Stimulated activated CD8-positive, alpha-beta memory T cell treated with anti-CD3 and anti-CD28 coated beads, Interleukin-12 subunit alpha, Interleukin-12 subunit beta, amount 100 ng/mL, for 4 hours (primary cell): ENCODE measurements around the gene MYBPC3.
"Not testable (repeated sequence)": the region's sequence is repeated elsewhere in the genome, so short reads cannot be mapped to it uniquely, and the experiment has no call there.

ENCODE experiments used
- DNase-seq: peaks from one replicate; pipeline ENCODE4 v3.0.0-alpha.2; 2020; ENCODE audit warnings: low read depth

Gene MYBPC3

DNA sequence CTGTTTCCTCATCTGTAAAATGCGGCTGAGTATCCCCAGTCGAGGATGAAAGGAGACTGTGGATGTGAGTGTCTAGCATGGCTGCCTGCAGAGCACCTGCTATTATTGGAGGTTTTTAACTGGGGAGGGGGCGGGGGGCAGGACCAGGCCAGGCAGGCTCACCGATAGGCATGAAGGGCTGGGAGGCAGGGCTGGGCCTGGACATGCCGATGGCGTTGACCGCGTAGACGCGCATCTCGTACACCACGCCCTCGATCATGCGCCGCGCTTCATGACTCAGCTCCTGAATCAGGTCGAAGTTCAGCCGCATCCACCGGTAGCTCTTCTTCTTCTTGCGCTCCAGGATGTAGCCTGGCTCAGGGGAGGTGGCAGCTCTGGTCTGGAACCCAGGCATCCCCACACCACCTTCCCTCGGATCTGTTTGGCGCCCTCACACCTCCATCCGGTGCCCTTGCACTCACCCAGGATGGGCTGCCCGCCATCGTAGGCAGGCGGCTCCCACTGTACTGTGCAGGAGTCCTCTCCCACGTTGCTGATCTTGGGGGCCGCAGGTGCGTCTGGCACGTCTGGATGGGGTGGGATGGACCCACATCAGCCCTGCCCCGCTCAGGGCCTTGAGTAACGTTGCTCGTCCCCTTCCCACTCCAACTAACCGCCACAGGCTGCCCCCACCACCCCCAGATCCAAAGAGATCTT, 15.1 kb downstream of the MYBPC3 start:
- no peak for DNase-seq

DNA sequence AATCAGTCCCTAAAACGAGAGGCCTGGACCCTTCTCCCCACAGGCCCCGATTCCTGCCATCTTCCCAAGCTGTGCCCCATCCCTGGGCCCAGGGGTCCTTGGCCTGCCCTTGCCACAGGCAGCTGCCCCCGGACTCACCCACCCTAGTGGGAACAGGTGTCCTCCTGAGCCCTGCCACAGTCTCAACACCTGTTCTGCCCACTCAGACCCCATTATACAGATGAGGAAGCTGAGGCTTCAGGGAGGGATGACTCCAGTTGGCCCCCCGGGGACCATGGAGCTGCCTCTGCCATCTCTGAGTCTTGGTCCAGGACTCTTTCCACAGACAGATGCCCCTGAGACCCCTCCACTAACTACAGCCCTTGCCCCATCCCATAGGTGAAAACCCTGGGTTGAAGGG, 15.9 kb downstream of the MYBPC3 start:
- no peak for DNase-seq

DNA sequence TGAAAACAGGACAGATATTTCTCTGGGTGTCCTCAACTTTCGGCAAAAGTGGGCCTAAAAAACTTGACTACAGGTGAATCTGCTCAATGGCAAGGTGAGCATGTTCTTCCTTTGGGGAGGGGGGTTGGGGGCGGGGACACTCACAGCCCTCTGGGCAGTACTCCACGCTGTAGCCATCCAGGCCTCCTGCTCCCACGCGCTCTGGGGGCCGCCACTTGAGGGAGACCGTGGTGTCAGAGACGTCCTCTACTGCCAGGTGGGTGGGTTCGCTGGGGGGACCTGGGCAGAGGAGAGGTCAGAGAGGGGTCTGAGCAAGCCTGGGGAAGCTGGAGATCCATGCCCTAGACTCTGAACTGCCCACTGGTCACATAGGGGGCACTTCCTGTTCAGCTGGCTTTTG, 16.8 kb downstream of the MYBPC3 start:
- DNase-seq = no peak

DNA sequence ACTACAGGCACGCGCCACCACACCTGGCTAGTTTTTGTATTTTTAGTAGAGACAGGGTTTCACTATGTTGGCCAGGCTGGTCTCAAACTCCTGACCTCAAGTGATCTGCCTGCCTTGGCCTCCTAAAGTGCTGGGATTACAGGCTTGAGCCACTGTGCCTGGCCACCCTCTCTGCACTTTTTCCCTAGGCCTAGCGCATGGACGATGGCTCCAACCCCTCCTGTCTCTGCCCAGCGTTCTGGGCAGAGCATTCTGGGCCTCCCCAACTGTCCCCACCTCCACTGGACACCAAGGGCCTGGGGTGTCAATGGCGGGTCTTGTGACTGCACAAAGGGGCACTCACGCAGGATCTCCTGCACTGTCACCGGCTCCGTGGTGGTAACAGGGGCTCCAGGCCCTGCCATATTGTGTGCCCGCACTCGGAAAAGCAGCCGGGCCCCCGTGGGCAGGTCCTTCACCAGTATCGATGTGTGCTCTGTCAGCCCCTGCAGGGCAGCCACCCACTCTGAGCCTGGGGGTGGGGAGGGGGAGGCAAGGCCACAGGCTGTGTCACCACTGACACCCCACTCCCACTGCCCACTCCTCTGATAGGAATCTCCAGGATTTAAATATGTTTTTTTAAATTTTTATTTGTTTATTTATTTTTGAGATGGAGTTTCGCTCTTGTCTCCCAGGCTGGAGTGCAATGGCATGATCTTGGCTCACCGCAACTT, 17.6 kb downstream of the MYBPC3 start:
- not testable (repeated sequence) for DNase-seq

DNA sequence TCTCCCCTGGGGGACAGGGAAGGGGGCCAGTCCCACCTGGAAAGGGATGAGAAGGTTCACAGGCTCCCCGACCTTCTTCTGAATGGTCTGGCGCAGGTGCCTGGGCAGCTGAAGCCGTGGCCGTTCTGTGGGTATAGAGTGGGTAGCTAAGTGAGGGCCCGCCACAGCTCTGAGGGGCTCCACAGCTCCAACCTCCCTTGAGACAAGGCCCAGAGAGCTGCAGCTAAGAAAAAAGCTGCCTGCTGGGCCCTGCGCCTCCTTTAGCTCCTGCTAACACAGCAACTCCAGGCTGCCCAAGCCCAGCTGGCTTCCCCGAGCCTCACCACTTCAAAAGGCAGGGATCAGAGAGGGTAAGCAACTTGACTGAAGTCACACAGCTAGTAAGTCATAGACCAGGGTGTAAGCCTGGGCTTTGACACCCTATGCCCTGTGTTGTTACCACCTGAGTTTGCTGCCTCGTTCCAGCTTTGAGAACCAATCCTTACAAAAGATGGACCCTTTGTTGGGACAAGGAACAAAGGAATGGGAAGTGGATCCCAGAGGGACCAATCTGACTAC, 18.5 kb downstream of the MYBPC3 start:
- DNase-seq = no peak

DNA sequence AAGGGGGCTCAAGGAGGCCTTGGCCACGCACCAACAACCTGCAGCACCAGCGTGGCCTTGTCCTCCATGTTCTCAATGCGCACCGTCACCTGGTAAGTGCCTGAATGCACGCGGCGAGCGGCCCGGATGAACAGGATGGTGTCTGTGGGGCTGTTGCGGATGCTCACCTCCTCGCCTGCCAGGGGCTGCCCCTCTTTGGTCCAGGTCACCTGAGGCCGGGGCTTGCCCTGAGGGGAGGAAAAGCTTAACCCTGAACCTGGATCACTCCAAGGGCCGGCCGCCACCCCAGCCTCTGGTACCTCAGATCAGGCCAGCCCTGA, 19.0 kb downstream of the MYBPC3 start:
- DNase-seq = no peak

DNA sequence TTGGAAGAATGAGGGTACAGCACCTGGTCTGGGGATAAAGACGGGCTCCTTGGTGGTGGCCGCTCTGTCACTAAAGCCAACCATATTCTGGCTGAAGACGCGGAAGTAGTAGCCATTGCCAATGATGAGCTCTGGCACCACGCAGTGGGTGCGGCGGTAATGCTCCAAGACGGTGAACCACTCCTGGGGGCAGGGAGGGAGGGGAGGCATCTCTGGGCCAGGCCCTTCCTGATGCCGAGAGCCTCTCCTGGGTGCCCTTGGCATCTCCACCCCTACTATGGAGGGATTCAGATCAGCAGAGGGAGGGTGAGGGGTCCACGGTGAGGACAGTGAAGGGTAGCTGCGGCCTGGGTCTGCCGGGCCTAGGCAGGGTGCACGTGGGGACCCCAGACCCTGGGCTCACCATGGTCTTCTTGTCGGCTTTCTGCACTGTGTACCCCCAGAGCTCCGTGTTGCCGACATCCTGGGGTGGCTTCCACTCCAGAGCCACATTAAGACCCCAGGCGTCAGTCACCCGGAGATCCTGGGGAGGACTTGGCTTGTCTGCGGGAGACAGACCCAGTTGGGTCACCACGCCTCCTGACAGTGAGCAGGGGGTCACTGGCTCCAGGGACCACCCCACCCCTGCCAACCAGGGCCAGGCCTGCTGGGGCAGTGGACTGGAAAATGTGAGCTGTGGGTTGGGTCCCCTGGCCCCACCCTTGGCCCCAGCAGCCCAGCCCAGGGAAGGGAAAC, 19.5 kb downstream of the MYBPC3 start:
- no peak for DNase-seq

DNA sequence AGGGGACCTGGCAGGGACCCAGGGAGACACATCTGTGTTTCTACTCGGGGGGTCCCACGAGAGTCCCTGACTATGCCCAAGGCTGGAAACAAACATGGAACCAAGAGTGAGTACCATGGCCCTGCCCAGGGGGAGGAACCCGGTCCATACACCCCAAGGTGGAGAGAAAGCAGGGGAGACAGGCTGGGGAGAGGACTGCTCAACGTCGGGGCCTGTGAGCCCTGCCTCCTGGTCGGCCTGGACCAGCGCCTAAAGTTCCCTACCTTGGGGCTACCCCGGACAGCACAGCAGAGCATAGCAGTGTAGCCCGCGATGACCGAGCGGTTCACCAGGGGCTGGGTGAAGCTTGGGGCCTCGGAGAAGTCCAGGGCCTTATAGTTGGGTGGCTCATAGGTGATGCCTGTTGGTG, 20.2 kb downstream of the MYBPC3 start:
- DNase-seq = no peak

DNA sequence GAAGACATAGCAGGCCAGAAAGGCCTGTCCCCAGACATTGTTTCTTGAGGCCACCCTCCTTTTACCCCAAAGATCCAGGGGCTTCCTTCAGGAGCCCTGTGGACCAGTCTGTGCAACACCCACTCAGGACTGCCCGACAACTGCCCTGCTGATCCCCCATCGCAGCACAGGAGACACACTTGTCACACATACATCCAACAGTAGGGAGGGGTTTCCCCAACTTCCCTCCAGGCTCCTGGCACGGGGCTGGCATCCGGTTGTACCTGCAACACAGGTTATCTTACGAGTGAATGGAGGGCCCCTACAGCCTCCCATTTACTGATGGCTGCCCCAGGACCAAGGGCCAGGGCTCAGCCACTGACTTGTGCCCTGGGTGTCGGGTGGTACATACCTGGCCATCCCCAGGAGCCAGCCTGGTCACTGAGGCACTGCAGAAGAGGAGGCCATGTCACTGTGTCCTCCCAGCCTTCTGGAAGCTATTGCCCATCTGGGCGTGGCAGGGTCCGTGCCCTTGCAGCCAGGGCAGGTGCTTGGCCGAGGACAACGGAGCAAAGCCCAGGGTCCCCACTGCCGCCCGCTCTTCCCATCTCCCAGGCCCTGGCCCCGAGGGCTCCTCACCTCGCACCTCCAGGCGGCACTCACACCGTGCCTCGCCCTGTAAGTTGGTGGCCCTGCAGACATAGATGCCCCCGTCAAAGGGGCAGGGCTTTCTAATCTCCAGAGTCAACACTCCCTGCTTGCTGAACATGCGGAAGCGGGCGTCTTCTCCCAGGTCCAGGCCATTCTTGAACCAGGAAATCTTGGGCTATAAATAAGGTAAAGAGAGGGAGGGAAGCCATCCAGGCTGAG, 20.8 kb downstream of the MYBPC3 start:
- DNase-seq = no peak

DNA sequence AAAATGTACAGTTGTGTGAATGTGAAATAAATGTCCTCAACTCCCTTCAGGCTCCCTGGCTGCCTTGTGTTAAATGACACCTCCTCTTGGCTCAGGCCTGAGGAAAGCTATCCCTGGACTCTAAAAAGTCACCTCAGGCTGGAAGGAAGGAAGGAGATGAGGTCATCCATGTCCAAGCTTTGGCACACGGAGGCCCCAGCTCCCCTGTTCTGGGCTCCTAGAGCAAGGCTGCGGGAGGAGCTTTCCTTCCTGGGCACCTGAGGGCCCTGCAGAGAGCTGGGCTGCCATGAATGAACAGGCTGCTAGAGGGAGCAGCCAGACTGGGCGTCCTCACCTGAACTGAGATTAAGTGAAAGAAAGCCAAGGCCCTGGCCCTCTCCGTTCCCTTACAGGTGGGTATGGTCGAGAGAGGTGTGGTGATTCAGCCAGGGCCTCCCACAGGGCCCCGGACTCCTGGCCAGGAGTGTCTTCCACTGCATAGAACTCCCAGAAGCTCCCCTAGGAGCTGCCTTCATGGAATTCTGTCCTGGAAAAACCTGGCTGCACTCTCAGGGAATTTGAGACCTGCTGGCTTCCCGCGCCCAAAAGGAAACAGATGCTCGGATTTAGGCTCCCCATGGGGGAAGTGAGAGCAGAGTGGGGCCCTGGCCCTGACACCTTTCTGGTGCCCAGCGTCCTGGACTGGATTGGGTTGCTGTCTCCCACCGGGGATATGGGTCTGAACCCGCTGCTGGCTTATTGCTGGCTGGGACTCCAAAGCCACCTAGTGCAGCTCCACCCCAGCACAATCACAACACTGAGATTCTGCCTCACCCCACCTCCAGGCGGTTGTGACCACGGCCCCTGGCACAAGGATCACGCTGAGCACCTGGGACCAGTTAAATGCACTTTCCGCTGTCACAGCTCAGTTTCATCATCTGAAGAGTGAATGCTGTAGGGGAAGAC, 22.2 kb downstream of the MYBPC3 start:
- DNase-seq = no peak

DNA sequence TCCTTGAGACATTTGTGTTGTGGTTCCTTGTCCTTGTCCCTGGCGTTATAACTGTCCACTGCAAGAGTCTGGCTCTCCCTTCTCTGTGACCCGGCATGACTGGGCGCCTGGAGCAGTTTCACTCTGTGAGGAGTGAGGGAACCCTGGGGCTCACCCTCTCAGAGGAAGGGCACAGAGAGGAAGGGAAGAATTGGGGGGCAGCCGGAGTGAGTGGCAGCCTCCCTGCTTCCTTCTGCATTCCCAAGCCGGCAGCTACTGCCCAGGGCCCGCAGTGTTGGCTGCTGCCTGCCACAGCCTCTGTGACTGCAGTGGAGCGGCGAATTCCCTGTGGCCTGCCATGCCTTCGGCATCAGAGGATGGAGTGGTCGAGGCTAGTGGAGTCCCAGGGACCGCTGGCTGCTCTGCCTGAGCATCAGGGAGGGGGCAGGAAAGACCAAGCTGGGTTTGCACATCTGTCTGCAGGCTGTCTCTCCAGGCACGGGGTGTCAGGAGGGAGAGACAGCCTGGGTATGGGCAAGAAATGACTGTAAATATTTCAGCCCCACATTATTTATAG, 23.0 kb downstream of the MYBPC3 start:
- no peak for DNase-seq

DNA sequence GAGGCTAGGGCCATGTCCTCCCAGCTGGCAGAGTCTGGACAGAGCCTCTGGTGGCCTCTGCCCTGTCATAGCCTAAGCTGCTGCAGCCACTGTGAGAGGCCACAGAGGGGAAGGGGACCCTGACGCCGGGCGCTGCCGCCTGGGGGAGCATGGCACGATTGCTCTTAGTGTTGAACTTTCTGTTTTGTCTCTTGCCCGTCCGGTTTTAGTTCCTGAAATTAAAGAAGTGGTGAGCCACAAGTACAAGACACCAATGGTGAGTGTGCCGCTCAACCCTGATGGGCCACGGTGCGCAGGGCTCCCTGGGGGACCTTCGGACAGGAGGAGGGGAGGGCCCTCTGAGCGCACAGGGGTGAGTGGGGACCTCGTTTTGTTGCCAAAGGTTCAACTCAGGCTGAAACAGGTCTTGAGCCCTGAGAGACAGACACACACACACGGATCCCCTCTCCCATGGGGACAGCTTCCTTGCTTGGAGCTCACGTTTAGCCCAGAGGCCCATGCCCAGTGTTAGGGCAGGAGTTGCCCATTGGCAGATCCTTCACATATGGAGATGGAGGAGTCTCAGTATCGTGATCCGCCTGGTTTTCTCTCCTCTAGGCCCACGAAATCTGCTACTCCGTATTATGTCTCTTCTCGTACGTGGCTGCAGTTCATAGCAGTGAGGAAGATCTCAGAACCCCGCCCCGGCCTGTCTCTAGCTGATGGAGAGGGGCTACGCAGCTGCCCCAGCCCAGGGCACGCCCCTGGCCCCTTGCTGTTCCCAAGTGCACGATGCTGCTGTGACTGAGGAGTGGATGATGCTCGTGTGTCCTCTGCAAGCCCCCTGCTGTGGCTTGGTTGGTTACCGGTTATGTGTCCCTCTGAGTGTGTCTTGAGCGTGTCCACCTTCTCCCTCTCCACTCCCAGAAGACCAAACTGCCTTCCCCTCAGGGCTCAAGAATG, 23.8 kb downstream of the MYBPC3 start:
- no peak for DNase-seq

DNA sequence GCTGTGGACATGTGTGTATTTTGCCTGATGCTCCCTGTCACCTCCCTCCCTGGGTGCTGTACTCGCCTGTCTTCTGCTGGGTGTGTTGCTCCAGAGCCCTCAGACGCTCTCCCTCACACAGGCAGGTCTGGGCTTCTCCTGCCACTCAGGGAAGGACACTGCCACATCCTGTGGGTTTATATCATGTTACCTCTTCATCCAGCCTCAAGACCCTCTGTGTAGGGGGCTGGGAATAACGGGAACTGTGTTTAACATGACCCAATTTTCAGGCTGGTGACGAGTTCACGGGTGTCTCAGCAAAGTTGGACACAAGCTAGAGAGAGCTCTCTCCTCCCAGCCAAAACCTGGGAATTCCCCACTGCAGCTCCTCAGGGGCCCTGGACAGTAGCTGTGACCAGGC, 24.6 kb downstream of the MYBPC3 start:
- no peak for DNase-seq

DNA sequence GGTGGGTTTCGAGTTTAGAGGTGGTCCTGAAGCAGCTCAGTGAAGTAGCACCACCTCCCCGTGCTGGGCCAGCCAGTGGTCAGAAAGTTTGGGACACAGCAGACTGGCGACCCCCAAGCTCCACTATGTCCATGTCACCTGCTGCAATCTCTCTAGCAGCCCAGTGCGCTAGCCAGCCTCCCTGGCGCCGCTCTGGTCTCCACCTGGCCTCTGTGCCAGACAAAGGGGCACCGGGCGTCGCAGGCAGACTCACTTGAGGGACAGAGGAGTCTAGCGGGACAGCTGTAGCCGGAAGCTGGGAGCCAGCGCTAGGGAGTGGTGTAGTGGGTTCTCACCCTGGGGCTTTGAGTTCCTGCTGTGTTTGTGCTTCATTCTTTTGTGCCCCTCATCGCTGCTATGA, 25.5 kb downstream of the MYBPC3 start:
- DNase-seq = no peak

DNA sequence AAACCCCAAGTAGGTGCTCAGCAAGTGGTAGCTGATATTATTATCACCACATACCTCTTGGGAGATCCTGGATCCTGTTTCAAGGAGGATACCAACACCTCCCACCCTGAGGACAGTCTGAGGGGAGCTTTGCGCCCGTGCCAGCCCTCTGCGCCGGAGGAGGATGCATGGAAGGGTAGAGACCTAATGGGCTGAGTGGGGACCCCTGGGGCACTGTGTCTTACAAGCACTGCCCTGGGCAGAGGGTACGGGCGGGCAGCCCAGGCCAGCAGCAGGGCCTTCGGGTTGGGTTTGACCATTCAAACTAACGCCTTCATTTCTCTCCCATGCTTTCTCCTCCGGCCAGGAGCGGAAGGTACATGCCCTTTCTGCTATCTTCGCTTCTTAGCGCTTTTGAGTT, 26.3 kb downstream of the MYBPC3 start:
- no peak for DNase-seq

DNA sequence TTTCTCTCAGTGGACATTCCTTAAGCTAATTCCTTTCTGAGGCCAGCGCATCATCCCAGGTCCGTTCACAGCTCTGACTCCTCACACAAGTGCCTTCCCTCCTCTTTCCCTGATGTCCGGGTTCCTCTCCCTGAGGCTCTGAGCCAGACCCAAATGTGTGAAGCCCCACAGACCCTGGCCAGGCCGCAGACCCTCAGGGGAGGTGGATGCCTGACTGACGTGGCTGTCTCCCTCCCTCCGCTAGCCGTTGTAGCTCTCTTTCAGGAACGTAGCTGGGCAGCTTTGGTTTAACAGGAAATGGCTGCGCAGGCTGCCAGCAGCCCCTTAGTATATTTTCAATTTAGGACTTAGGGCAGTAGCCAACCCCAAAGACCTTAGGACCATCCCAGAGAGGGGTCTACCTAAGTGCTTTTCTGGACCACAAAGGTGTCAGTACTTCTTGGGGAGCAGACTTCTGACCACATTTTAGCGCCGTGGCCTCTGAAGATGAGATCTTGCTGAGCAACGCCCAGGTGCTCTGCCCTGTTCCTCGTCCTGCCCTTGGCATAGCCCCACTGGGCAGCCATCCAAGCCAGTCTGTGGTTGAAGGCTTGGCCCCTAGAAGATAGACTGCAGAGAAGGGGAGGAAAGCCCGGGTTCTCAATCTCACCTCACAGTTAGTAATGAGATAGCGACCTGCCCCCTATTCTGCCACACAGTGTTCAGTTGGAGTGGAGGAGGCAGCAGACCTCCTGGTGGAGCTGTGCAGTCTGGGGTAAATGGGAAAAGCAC, 27.0 kb downstream of the MYBPC3 start:
- no peak for DNase-seq

DNA sequence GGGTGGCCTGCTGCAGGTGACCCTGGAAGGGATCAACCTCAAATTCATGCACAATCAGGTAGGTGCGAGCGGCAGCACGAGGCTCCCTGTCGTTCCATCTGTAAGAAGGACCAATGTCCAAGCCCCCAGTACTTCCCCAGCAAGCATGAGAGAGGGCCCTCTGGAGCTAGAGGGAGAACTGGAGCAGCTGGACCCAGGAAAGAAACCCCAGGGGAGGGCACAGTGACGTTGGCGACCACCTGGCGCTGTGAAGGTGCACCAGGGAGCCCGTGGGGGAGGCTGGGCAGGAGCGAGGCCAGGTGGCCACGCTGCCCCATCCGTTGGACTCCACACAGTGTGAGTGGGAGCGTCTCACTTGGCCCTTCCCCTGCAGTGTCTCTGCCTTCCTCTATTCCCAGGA, 28.0 kb downstream of the MYBPC3 start:
- no peak for DNase-seq

DNA sequence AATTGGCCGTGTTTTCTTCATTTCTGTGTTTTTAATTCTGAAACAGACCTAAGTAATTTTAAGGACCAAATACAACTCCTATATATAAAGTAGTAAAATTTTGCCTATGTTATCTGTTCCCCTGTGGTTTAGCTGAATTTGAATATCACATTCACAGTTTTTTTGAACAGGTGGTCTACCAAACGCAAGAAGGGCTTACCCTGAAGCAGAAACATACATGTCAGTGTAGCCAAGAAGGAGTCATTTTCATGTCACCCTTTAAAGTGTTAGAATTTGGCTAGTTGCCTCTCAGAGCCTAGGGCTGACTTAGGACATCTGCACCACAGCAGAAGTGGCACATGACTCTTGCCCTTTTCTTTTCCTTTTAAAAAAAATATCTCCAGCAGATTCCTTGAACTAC, 34.3 kb downstream of the MYBPC3 start:
- DNase-seq = no peak
